Kidney (tissue), 14 donors: ENCODE measurements around the gene CNOT2. TPM values are rescaled to one million over a fixed set of nuclear protein-coding genes. Genes with fewer than 3 reads are reported as not detected.

Experiments used
- DNase-seq, 5 donors: peaks; one replicate each; pipeline ENCODE4 v3.0.0-alpha.2; 2013 to 2020
- FAIRE-seq: peaks from 2 replicates; lab custom pipeline; 2012; peaks lifted over from hg19 to GRCh38; lab: Jason Lieb, UNC
- H3K27ac ChIP-seq, 2 donors: one replicate each; pipeline ENCODE4 v1.7.0; 2013; ENCODE audit warnings: low read depth in 2 of 2, low read length in 2 of 2, inconsistent platforms in 1 of 2
- H3K27me3 ChIP-seq: one replicate; pipeline ENCODE4 v1.7.1; 2013; ENCODE audit warnings: low read length, inconsistent platforms; ENCODE audit not compliant: control insufficient read depth, insufficient read depth
- H3K36me3 ChIP-seq, 3 donors: one replicate each; pipeline versions ENCODE4 v1.7.0 to v1.7.1; 2013; ENCODE audit warnings: low read length in 3 of 3, control low read depth in 1 of 3, inconsistent platforms in 1 of 3; ENCODE audit not compliant: insufficient read depth in 3 of 3, control insufficient read depth in 2 of 3
- H3K4me1 ChIP-seq, 3 donors: one replicate each; pipeline versions ENCODE4 v1.7.0 to v1.7.1; 2013; ENCODE audit warnings: low read length in 3 of 3, inconsistent platforms in 1 of 3, low read depth in 1 of 3; ENCODE audit not compliant: control insufficient read depth in 2 of 3, insufficient read depth in 2 of 3
- H3K4me3 ChIP-seq, 3 donors: one replicate each; pipeline versions ENCODE4 v1.7.0 to v1.8.1; 2013; ENCODE audit warnings: low read length in 3 of 3, control low read depth in 1 of 3, inconsistent platforms in 1 of 3
- H3K9ac ChIP-seq, 3 donors: one replicate each; pipeline versions ENCODE4 v1.7.0 to v1.7.1; 2013; ENCODE audit warnings: low read length in 3 of 3, control low read depth in 1 of 3, inconsistent platforms in 1 of 3
- H3K9me3 ChIP-seq, 3 donors: one replicate each; pipeline versions ENCODE4 v1.7.0 to v1.7.1; 2013; ENCODE audit warnings: low read length in 3 of 3, control low read depth in 1 of 3, inconsistent platforms in 1 of 3; ENCODE audit not compliant: control insufficient read depth in 2 of 3, insufficient read depth in 1 of 3
- intact Hi-C: fragments of 100-400 bp; cut with DNase I; formaldehyde crosslinking; loops from one replicate; pipeline ENCODE4 v1.11.1; 2022
- polyA plus RNA-seq: library from polyadenylated mRNA; stranded (reverse); fragments of 350-450 nt; fragmentation: Illumina TruSeq; extraction: RNeasy Lipid Tissue Mini Kit (QIAGEN cat#74804); gene quantifications from one replicate; pipeline ENCODE4 v1.2.3, GENCODE V29; 2014; ENCODE audit warnings: low read depth, low replicate concordance; ENCODE audit not compliant: insufficient read depth
- total RNA-seq: library from RNA; stranded (reverse); fragmentation: NEBNext Ultra II Directional; extraction: Animal tissue kit (Norgen Biotek cat#: 25700); gene quantifications from one replicate; pipeline ENCODE4 v1.2.1, GENCODE V29; 2021
- TF ChIP-seq, protein P1 (sequence below): IDR thresholded peaks from 3 replicates; pipeline ENCODE4 v1.5.1; 2012; ENCODE audit warnings: mild to moderate bottlenecking, moderate library complexity, borderline replicate concordance; ENCODE audit not compliant: insufficient read depth; ENCODE audit errors: extremely low read depth
- donor health status: control.
- donor health status: control.
- donor health status: control.
- donor health status: control.
- donor health status: control.
- donor health status: DM: yes; HTN: yes; CAD: no.
- donor health status: Normal renal cell carcinoma (clear cell type).

The CNOT2 gene
- total and polyA plus RNA-seq, 2 donors from 2014 or later, result 21.0 to 68.8 TPM

DNA sequence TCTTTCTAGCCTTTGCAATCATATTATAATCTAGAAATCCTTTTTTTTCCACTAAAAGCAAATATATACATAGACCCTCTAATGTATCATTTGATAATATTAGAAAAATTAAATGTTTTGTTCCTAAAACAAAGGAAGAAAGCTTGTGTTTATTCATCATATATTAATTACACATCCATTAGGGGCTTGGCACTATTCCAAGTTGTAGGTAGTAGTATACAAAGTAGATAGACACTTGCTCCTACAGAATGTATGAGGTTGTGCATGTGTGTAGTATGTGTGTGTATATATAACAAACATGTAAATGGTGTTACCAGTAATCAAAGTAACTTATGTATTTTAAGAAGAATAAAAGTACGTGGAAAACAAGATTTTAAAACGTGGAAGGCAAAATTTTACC, 107.8 kb downstream of the CNOT2 start:
- H3K27ac ChIP-seq, result no peak overlapping the region
- H3K36me3 ChIP-seq, result peaks cover 5 to 6% (median 5%) of the 10 kb centered on the region in 3 donors
- H3K4me3 ChIP-seq, result no peak overlapping the region
- TF ChIP-seq, protein P1, sequence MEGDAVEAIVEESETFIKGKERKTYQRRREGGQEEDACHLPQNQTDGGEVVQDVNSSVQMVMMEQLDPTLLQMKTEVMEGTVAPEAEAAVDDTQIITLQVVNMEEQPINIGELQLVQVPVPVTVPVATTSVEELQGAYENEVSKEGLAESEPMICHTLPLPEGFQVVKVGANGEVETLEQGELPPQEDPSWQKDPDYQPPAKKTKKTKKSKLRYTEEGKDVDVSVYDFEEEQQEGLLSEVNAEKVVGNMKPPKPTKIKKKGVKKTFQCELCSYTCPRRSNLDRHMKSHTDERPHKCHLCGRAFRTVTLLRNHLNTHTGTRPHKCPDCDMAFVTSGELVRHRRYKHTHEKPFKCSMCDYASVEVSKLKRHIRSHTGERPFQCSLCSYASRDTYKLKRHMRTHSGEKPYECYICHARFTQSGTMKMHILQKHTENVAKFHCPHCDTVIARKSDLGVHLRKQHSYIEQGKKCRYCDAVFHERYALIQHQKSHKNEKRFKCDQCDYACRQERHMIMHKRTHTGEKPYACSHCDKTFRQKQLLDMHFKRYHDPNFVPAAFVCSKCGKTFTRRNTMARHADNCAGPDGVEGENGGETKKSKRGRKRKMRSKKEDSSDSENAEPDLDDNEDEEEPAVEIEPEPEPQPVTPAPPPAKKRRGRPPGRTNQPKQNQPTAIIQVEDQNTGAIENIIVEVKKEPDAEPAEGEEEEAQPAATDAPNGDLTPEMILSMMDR, result no peak
- no peak for DNase-seq
- intact Hi-C loops, result no loop called here
- no peaks in the 10 kb centered on the region for H3K4me1 ChIP-seq
- no peak overlapping the region for H3K9ac ChIP-seq
- no peak for FAIRE-seq
- H3K27me3 ChIP-seq, result no peaks in the 10 kb centered on the region
- H3K9me3 ChIP-seq, result no peaks in the 10 kb centered on the region

DNA sequence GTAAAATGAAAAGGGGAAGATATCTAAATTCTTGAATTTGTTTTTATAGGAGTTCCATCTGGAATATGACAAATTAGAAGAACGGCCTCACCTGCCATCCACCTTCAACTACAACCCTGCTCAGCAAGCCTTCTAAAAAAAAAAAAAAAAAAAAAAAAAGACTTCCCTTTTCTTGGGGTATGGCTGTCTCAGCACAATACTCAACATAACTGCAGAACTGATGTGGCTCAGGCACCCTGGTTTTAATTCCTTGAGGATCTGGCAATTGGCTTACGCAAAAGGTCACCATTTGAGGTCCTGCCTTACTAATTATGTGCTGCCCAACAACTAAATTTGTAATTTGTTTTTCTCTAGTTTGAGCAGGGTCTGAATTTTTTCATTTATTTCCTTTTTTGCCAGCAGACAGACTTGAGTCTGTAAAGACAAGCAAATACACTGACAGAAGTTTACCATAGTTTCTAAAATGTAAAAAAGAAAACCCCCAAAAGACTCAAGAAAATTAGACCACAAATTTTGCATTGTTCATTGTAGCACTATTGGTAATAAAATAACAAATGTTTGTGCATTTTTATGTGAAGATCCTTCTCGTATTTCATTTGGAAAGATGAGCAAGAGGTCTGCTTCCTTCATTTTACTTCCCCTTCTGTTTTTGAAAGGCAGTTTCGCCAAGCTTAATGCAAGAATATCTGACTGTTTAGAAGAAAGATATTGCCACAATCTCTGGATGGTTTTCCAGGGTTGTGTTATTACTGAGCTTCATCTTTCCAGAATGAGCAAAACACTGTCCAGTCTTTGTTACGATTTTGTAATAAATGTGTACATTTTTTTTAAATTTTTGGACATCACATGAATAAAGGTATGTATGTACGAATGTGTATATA, 110.8 kb downstream of the CNOT2 start:
- TF ChIP-seq, protein P1, result no peak
- no peak overlapping the region for H3K9ac ChIP-seq
- intact Hi-C loops, result no loop called here
- no peak for DNase-seq
- no peaks in the 10 kb centered on the region for H3K9me3 ChIP-seq
- H3K4me1 ChIP-seq, result no peaks in the 10 kb centered on the region
- FAIRE-seq, result no peak
- no peaks in the 10 kb centered on the region for H3K27me3 ChIP-seq
- no peak overlapping the region for H3K4me3 ChIP-seq
- no peak overlapping the region for H3K27ac ChIP-seq
- peaks cover 3 to 5% (median 5%) of the 10 kb centered on the region in 3 donors for H3K36me3 ChIP-seq

DNA sequence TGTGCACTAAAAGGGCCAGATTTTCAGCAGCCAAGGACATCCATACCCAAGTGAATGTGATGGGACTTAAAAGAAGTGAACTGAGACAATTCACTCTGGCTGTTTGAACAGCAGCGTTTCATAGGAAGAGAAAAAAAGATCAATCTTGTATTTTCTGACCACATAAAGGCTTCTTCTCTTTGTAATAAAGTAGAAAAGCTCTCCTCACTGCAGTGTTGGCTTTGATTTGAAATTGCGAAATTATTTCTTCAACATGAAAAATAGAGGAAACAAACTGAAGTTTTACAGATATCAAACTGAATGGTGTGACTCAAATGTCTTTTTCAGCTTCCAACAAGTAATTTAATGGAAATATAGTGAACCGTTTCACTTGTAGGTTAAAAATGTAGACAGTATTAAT, 111.6 kb downstream of the CNOT2 start:
- intact Hi-C loops, result no loop called here
- FAIRE-seq, result no peak
- Histone ChIP-seq H3K36me3 (peaks cover 3 to 5% (median 5%) of the 10 kb centered on the region in 3 donors), H3K27ac (no peak overlapping the region), H3K27me3 (no peaks in the 10 kb centered on the region), H3K4me3 (no peak overlapping the region), H3K9ac (no peak overlapping the region), H3K4me1 (no peaks in the 10 kb centered on the region), H3K9me3 (no peaks in the 10 kb centered on the region)
- DNase-seq, result no peak
- TF ChIP-seq, protein P1, result no peak
